Peyer's patch (tissue), 4 donors: Measurements from ENCODE around the gene PGGHG. TPM values are rescaled to one million over a fixed set of nuclear protein-coding genes. Genes with fewer than 3 reads are reported as not detected.
A peak's percentile ranks its signal among the peaks of the same experiment; 100 is the strongest.

ENCODE experiments used
- DNase-seq, 3 donors: peaks; one replicate each; pipeline ENCODE4 v3.0.0-alpha.2; 2017 to 2019
- H3K27ac ChIP-seq, 4 donors: fragments of 200-600 bp; sonication (generic); one replicate each; pipeline ENCODE4 v1.5.1; 2016 to 2019
- H3K27me3 ChIP-seq, 2 donors: fragments of 200-600 bp; sonication (generic); one replicate each; pipeline ENCODE4 v1.5.1; 2019
- H3K36me3 ChIP-seq, 3 donors: fragments of 200-600 bp; sonication (generic); one replicate each; pipeline ENCODE4 v1.5.1; 2016 to 2019
- H3K4me1 ChIP-seq, 4 donors: fragments of 200-600 bp; sonication (generic); one replicate each; pipeline ENCODE4 v1.5.1; 2016 to 2019
- H3K4me3 ChIP-seq, 4 donors: fragments of 200-600 bp; sonication (generic); 1 replicate in 3 of 4; 2 replicates in 1 of 4; pipeline ENCODE4 v1.5.1; 2016 to 2019; ENCODE audit warnings: mild to moderate bottlenecking in 1 of 4
- H3K9me3 ChIP-seq, 4 donors: fragments of 200-600 bp; sonication (generic); one replicate each; pipeline ENCODE4 v1.5.1; 2016 to 2019; ENCODE audit warnings: mild to moderate bottlenecking in 1 of 4
- CTCF ChIP-seq, 6 experiments: fragments of 450-650 bp in 4 of 6; fragments of 200-600 bp in 2 of 6; sonication (generic) in 1 of 6; IDR thresholded peaks; one replicate each; pipeline ENCODE4 v1.5.1; 2017 to 2019; ENCODE audit warnings: antibody characterized with exemption in 6 of 6, mild to moderate bottlenecking in 3 of 6, moderate library complexity in 1 of 6
- POLR2A ChIP-seq, 2 donors: fragments of 450-650 bp; IDR thresholded peaks; one replicate each; pipeline ENCODE4 v1.5.1; 2017; ENCODE audit warnings: antibody characterized with exemption in 2 of 2, mild to moderate bottlenecking in 2 of 2, moderate library complexity in 2 of 2
- total RNA-seq, 4 donors: library from RNA; depleted of rRNA; stranded (reverse); fragments of >200 nt; gene quantifications; one replicate each; pipeline ENCODE4 v1.1.0, GENCODE V29; 2016

The PGGHG gene
- total RNA-seq, 4 donors from 2014 or later = 94.2 to 385 (median 317) TPM

- Histone ChIP-seq H3K4me1 (peaks cover 6 to 27% (median 8%) of the 10 kb centered on the region in 4 donors), H3K27me3 (no peaks in the 10 kb centered on the region), H3K9me3 (no peaks in the 10 kb centered on the region), H3K27ac (peak overlapping the region; percentile 93 to 97 (median 94)), H3K36me3 (no peaks in the 10 kb centered on the region), H3K4me3 (peak overlapping the region in 2 of 4 donors; percentile 3 to 34)
- peak; percentile 16 to 70 (median 58) for DNase-seq
- TF ChIP-seq POLR2A (IDR thresholded peaks at IDR 0.05) = no peak
- TF ChIP-seq CTCF (IDR thresholded peaks at IDR 0.05) = no peak
Observed at GRCh38 chr11:270451-271318, 18.2 kb upstream of the PGGHG start.

- TF ChIP-seq POLR2A (IDR thresholded peaks at IDR 0.05) (peak in 1 of 2 donors; percentile 30), CTCF (IDR thresholded peaks at IDR 0.05) (peak in 2 of 6 experiments; percentile 15 to 32)
- Histone ChIP-seq H3K4me1 (peaks cover 6 to 27% (median 8%) of the 10 kb centered on the region in 4 donors), H3K27me3 (no peaks in the 10 kb centered on the region), H3K4me3 (peak overlapping the region in 1 of 4 donors; percentile 34), H3K27ac (peak overlapping the region; percentile 93 to 97 (median 94)), H3K36me3 (no peaks in the 10 kb centered on the region), H3K9me3 (no peaks in the 10 kb centered on the region)
- peak in 2 of 3 donors; percentile 79 to 86 for DNase-seq
Observed at GRCh38 chr11:271319-271715, 17.6 kb upstream of the PGGHG start.

GRCh38 chr11:272195-272930, 16.6 kb upstream of the PGGHG start:
- peak overlapping the region in 3 of 4 donors; percentile 93 to 96 (median 95) for H3K27ac ChIP-seq
- TF ChIP-seq CTCF (IDR thresholded peaks at IDR 0.05) = peak in 1 of 6 experiments; percentile 4
- peak; percentile 70 to 77 for TF ChIP-seq POLR2A (IDR thresholded peaks at IDR 0.05)
- H3K9me3 ChIP-seq = no peaks in the 10 kb centered on the region
- no peaks in the 10 kb centered on the region for H3K27me3 ChIP-seq
- peak in 2 of 3 donors; percentile 86 to 89 for DNase-seq
- H3K4me3 ChIP-seq = peak overlapping the region in 2 of 4 donors; percentile 22 to 34
- H3K4me1 ChIP-seq = peaks cover 6 to 27% (median 8%) of the 10 kb centered on the region in 4 donors
- no peaks in the 10 kb centered on the region for H3K36me3 ChIP-seq

- Histone ChIP-seq H3K27me3 (no peaks in the 10 kb centered on the region), H3K9me3 (no peaks in the 10 kb centered on the region), H3K4me3 (no peak overlapping the region), H3K4me1 (peaks cover 6 to 24% (median 8%) of the 10 kb centered on the region in 4 donors), H3K27ac (peak overlapping the region in 3 of 4 donors; percentile 93 to 96 (median 95)), H3K36me3 (no peaks in the 10 kb centered on the region)
- no peak for TF ChIP-seq POLR2A (IDR thresholded peaks at IDR 0.05)
- no peak for TF ChIP-seq CTCF (IDR thresholded peaks at IDR 0.05)
- no peak for DNase-seq
Observed at GRCh38 chr11:272931-273198, 16.1 kb upstream of the PGGHG start.

- DNase-seq = no peak
- Histone ChIP-seq H3K9me3 (no peaks in the 10 kb centered on the region), H3K36me3 (peaks cover 0 to 9% (median 0%) of the 10 kb centered on the region in 3 donors), H3K4me3 (no peak overlapping the region), H3K27ac (no peak overlapping the region), H3K27me3 (peaks cover 0 to 1% of the 10 kb centered on the region in 2 donors), H3K4me1 (peaks cover 0 to 25% (median 11%) of the 10 kb centered on the region in 4 donors)
- TF ChIP-seq POLR2A (IDR thresholded peaks at IDR 0.05) = no peak
- TF ChIP-seq CTCF (IDR thresholded peaks at IDR 0.05) = no peak
Observed at GRCh38 chr11:276219-276618, 12.7 kb upstream of the PGGHG start.
